Measurements from ENCODE around the gene NEU2.

Gene NEU2

DNA sequence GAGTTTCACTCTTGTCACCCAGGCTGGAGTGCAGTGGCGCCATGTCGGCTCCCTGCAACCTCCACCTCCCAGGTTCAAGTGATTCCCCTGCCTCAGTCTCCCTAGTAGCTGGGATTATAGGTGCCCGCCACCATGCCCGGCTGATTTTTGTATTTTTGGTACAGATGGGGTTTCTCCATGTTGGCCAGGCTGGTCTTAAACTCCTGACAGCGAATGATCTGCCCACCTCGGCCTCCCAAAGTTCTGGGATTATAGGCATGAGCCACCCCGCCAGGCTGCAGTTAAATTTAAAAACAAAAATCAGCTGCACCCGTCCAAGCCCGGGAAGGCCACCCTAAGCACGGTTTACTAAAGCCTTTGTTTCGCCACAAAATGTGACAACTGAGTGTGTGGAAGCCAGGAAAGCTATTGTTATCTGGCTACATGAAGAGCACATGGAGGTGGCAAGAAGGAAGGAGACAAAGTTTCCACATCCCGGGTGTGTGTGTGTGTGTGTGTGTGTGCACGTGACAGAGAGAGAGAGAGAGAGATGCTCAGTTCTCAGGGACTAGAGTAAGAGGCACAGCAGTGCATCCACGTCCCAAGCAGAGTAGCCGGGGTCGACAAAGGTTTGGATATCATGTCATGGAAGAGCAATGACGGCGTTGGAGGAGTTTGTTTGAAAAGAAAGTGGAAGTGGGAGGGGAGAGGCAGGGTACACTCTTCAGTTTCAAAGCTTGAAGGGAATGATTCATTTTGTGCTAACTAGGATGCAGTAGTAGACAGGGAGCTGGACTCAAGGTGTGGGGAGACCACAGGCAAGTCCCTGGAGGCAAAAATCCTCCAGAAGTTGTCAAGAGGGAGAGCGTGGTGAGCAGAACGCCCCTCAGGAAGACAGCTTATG, 47.7 kb downstream of the NEU2 start:
- DNase-seq = peak; percentile 29

GRCh38 chr2:233080836-233081229, 48.4 kb downstream of the NEU2 start:
- peak; percentile 25 for DNase-seq

DNA sequence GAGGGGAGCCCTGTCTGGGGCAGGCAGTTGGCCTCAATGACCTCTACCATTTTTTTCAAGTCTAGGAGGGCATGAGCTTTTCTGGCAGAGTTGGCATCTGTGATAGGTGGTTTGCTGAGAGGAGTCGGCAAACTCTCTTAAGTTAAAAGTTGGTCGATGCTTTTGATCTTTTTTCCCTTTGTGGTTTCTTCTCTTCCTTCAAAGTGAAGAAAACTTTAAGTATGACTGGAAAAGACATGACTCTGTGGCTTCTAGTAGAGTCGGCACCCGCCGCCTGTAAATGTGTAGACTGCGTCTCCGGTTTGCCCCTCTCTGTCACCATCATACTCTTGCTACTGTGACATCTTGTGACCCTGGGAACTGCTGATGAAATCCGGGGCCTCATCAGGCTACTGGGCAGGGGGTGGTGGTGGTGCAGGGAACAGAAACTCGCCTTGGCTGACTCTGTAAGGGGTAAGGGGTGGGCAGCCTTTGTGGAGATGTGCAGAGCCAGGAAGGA, 48.8 kb downstream of the NEU2 start:
- peak; percentile 80 for DNase-seq

DNA sequence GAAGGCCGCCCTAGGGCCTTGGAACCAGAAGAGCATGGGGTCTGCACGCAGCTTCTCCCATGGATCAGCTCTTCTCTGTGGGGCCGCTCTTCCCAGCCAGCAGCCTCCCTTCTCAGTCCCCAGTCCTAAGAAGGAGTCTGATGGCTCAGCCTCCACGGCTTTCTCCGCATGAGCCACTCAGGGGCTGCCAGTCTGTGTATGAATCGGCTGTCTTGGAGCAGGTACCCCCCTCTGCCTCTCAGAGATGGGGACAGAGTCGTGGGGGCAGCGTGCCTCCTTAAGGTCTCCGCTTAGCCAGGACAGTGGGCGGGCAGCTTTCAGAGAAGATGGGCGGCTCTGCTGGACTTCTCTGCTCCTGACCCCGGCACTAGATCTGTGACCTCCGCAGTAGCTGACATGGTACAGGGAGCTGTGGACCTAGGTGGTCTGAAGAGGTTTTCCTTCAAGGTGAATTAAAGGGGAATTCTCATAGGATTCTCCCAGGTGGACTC, 49.3 kb downstream of the NEU2 start:
- no peak for DNase-seq

DNA sequence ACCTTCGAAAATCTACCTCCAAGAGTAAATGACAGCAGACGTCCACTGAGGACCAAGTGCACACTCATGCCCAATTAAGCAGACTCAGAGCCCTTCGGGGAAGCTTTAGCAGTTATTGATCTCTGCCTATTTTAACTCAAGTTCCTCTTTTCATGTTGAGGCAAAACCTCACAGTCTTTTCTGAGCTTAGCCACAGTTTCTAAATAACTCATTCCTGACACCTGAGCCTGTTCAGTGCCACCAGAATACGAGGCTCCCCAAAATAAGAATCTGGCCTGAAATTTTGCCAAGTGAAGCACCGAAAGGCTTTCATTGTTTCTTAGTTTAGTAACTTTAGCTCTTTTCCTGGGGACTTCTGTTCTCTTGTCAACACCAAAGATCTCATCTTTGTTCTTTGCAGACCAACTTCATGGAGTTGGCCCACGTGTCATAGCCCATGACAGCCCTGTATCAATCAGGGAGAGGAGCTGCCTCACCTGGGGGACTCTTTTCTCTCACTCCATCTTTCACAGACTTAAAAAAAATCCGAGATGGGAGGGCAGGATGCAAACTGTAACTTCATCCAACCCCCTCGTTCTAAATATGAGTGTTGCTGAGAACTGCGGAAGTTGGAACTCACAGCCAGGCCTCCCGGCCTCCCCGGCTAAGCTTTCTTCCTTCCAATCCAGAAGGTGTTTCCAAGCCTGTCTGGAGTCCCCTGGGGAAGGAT, 49.9 kb downstream of the NEU2 start:
- peak; percentile 30 for DNase-seq

DNA sequence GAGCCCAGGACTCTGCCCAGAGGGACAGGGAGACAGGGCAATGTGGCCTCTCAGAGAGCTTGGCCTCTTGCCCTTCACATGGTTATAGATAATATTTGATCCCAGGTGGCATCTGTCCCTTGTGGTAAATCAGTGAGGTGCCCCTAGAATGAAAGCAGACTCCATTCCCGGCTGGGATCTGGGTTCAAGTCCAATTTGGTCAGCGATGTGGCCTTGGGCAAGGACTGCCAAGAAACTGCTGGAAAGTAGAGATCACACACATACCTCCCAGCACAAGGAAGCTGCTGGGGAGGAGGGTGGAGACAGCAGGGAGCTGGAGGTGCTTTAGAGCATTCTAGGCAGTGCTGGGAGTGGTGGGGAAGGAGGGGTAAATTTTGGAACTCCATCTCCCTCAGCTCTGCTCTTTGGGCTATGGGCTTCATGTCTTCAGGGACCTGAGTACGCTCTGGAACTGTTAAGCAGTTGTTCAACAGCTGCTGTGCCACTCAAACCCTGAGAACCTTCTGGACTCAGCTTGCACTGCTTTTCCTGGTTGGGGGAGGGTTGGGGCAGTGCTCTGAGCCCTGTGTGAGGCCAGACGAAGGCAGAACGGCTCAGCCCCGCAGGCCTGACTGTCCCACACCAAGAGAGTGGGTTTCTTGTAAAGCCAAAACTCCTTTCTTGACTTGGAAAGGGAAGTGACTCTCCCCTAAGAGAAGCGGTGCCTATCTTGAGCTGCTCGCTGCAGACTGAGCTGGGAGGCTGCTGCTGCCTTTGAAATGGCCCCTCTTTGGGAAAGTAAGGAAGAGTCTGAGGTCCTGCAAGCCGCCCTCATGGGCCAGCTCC, 50.7 kb downstream of the NEU2 start:
- DNase-seq = no peak

DNA sequence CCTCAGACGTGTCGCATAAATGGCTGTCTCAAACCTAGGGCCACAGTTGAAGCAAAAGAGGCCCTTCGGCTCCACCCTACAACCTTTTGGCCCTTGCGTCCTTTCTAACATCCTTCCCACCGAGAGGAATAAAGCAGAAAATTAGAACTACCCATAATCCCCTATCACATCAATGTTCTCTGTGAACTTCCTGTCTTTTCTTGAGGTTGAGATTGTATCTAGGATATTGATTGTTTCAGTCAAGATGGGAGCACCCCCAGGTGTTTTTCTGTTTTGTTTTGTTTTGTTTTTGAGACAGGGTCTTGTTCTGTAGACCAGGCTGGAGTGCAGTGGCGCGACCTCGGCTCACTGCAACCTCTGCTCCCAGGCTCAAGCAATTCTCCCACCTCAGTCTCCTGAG, 51.3 kb downstream of the NEU2 start:
- no peak for DNase-seq

DNA sequence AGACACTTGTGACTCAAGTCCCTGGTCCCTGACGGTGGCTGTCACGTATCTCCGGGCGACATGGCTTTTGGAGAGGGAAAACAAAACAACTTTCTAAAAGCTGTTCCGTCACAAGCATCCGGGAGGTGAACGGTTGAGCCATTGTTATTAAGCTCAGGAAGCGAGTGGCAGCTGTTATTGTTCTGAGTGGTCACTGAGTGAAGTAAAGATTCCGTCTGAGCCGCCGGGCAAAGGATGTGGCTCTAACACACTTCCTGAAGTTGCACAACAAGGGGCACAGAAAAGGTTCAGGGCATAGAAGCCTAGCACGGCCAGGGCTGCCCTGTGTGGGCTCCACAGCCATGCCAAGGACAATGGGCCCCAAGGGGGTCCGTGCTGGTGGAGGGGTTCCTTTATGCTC, 52.0 kb downstream of the NEU2 start:
- DNase-seq = peak; percentile 62

Data from activated CD4-positive, alpha-beta T cell treated with anti-CD3 and anti-CD28 coated beads for 48 hours (primary cell).